SIG-M5 (cell line): ENCODE measurements around the gene WFDC5.
"Not testable (repeated sequence)": the region's sequence is repeated elsewhere in the genome, so short reads cannot be mapped to it uniquely, and the experiment has no call there.

Experiments used
- DNase-seq: peaks from one replicate; lab custom pipeline; 2025; lab: John Stamatoyannopoulos, UW

The WFDC5 gene

GRCh38 chr20:45087814-45088213, 27.2 kb downstream of the WFDC5 start:
- no peak for DNase-seq

- DNase-seq: no peak
These were observed 27.7 kb downstream of the WFDC5 start for GRCh38 chr20:45087097-45087790.

- DNase-seq: no peak
These were observed 29.1 kb downstream of the WFDC5 start for GRCh38 chr20:45085867-45086266.

- no peak for DNase-seq
These were observed 29.7 kb downstream of the WFDC5 start for GRCh38 chr20:45085289-45085688.

GRCh38 chr20:45083127-45083526, 31.8 kb downstream of the WFDC5 start:
- no peak for DNase-seq

GRCh38 chr20:45082468-45082867, 32.5 kb downstream of the WFDC5 start:
- no peak for DNase-seq

GRCh38 chr20:45080867-45081624, 33.9 kb downstream of the WFDC5 start:
- no peak for DNase-seq

GRCh38 chr20:45077559-45077958, 37.4 kb downstream of the WFDC5 start:
- DNase-seq: no peak

GRCh38 chr20:45073221-45073620, 41.8 kb downstream of the WFDC5 start:
- DNase-seq: no peak

- DNase-seq: no peak
These were observed 42.9 kb downstream of the WFDC5 start for GRCh38 chr20:45072066-45072465.

- DNase-seq: no peak
These were observed 43.9 kb downstream of the WFDC5 start for GRCh38 chr20:45070932-45071632.

GRCh38 chr20:45069261-45069660, 45.7 kb downstream of the WFDC5 start:
- no peak for DNase-seq

- DNase-seq: no peak
These were observed 47.4 kb downstream of the WFDC5 start for GRCh38 chr20:45067558-45067957.

- DNase-seq: no peak
These were observed 47.9 kb downstream of the WFDC5 start for GRCh38 chr20:45067087-45067486.

- no peak for DNase-seq
These were observed 48.6 kb downstream of the WFDC5 start for GRCh38 chr20:45066372-45066771.

- no peak for DNase-seq
These were observed 50.2 kb downstream of the WFDC5 start for GRCh38 chr20:45064812-45065211.

GRCh38 chr20:45063107-45063506, 51.9 kb downstream of the WFDC5 start:
- DNase-seq: not testable (repeated sequence)

GRCh38 chr20:45061244-45061643, 53.7 kb downstream of the WFDC5 start:
- DNase-seq: no peak

GRCh38 chr20:45060294-45060693, 54.7 kb downstream of the WFDC5 start:
- DNase-seq: no peak
